Epithelial cell of esophagus (primary cell): ENCODE results near the gene GNAQ.

Experiments used
- DNase-seq: peaks from one replicate; pipeline ENCODE4 v3.0.0; 2010; ENCODE audit warnings: low read depth
- H3K4me3 ChIP-seq: 2 replicates; pipeline ENCODE4 v1.5.1; 2011; ENCODE audit warnings: mild to moderate bottlenecking, low read length, control low read depth
- CTCF ChIP-seq: IDR thresholded peaks from 2 replicates; pipeline ENCODE4 v1.5.1; 2011; ENCODE audit warnings: low read depth, mild to moderate bottlenecking, low read length, control low read depth, inconsistent platforms; ENCODE audit not compliant: insufficient read depth; ENCODE audit errors: missing control alignments

GNAQ gene

GRCh38 chr9:77939149-77939668 lies 92.4 kb downstream of the GNAQ start:
- no peak for TF ChIP-seq CTCF
- DNase-seq: no peak
- H3K4me3 ChIP-seq: no peak overlapping the region

- H3K4me3 ChIP-seq: no peak overlapping the region
- DNase-seq: no peak
- no peak for TF ChIP-seq CTCF
Measured at GRCh38 chr9:77938163-77938562, 93.4 kb downstream of the GNAQ start.

- no peak for TF ChIP-seq CTCF
- H3K4me3 ChIP-seq: no peak overlapping the region
- DNase-seq: no peak
Measured at GRCh38 chr9:77935974-77936373, 95.6 kb downstream of the GNAQ start.

- DNase-seq: no peak
- no peak for TF ChIP-seq CTCF
- H3K4me3 ChIP-seq: no peak overlapping the region
Measured at GRCh38 chr9:77935211-77935610, 96.4 kb downstream of the GNAQ start.

GRCh38 chr9:77933976-77934375 lies 97.6 kb downstream of the GNAQ start:
- no peak for DNase-seq
- H3K4me3 ChIP-seq: no peak overlapping the region
- TF ChIP-seq CTCF: no peak

- TF ChIP-seq CTCF: no peak
- no peak overlapping the region for H3K4me3 ChIP-seq
- peak; percentile 85 for DNase-seq
Measured at GRCh38 chr9:77933019-77933418, 98.6 kb downstream of the GNAQ start.

GRCh38 chr9:77929942-77930341 lies 101.7 kb downstream of the GNAQ start:
- H3K4me3 ChIP-seq: no peak overlapping the region
- DNase-seq: no peak
- no peak for TF ChIP-seq CTCF
